Activated CD8-positive, alpha-beta memory T cell treated with anti-CD3 and anti-CD28 coated beads for 36 hours (primary cell): ENCODE data around the gene NFYB. TPM values are rescaled to one million over a fixed set of nuclear protein-coding genes. Genes with fewer than 3 reads are reported as not detected.
"Not testable (repeated sequence)": the region's sequence is repeated elsewhere in the genome, so short reads cannot be mapped to it uniquely, and the experiment has no call there.

Experiments used
- CTCF ChIA-PET: fragments of 350-600 bp; sonication (Branson Sonifier 250); formaldehyde crosslinking; loops from one replicate; lab custom pipeline; 2021; ENCODE audit warnings: antibody characterized with exemption; lab: Charles Lee
- POLR2A ChIA-PET: fragments of 350-600 bp; sonication (Branson Sonifier 250); formaldehyde crosslinking; loops from one replicate; lab custom pipeline; 2021; ENCODE audit warnings: antibody characterized with exemption; lab: Charles Lee
- total RNA-seq, 2 experiments: library from RNA; stranded (reverse); gene quantifications; one replicate each; pipeline ENCODE4 v1.2.3, GENCODE V29; 2021

The NFYB gene
- total RNA-seq = 10 to 100 TPM; 26.2 to 29.6 TPM

DNA sequence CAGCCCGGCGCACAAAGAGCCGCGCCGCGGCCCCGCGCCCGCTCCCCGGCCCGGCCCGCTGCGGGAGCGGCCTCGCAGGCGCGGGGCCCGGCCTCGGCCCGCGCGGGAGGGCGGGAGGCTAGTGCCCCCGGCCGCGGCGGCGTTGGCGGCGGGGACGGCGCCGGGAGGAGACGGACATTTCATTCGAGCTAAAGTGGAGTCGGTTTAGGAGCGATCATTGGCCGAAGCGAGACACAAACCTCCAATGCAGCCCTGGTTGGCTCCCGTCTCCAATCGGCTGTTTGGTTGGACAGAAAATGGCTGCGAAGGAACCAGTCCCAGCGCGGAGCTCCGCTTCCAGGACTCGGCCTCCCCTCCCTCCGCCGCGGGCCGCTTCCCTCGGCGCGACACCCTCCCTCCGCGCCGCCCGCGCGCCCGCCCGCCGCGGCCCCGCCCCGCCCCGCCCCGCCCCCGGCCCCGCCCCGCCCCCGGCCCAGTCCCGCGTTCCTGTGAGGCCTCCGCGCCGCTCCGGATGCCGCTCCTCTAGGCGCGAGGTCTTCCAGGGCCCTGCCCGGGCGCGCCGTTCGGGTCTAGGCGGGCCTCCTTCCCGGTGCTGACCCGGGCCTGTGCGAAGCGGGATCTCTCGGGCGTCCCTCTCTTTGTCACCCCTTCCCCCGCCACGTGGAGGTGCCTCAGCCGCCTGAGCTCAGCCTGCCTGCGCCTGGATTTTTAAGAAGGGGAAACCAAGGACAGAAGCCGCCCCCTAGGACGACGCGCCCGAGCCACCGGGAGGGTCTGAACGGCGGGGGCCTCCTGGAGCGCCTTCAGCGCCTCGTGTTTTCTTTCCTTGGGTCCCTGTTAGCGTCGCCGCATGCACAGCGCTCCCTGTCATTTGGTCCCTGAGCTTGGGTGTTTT lies at the start of gene NFYB:
TSS of gene NFYB (minus strand) at position 309 of the 895 bp plus-strand sequence. CDS start 2,757 bp downstream, outside the sequence.
- ChIA-PET POLR2A (interaction anchor here (0.5 to 2.2 kb wide), 10 partner anchors 41 to 298 kb away, joined by 3 to 18 read pairs (median 5); partner anchors contain the start of genes EID3, HCFC2, HSP90B1 and NT5DC3), CTCF (interaction anchor here (1.0 to 1.6 kb wide), 3 partner anchors 10 to 209 kb away, joined by 3 to 4 read pairs (median 3); partner anchors contain the start of gene HCFC2)

DNA sequence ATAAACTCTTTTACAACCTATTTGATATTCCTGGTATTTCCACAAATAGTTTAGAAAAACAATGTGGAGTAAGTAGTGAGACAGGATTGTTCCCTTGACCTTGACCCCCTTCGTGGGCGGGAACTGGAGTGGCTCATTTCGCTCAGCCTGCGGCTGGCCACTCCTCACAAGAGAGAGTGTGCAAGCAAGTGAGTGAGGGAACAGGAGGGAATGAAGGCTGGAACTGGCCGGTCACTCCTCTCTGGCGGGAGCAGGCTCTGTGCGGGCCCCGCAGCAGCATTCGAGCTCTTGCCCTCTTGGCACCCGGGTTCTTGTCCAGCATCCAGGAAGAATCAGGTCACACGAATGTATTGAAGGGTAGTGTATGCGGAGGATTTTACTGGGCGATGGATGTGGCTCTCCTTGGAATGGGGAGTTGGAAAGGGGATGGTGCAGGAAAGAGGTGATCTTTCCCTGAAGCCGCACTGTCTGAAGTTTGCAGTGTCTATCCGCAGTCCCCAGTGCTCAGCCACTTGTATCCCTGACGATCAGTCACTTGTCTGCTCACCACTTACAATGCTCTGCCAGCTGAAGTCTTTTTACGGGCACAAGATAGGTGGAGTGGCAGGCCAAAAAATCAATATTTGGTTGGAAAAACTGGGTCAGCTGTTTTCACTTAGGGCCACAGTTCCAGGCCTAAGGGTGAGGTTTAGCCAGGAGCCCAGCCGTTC lies 49.6 kb upstream of the NFYB start:
- CTCF ChIA-PET = no interaction called here
- POLR2A ChIA-PET = interaction anchor here (0.7 kb wide), 1 partner anchor 49 kb away, joined by 5 read pairs; no protein-coding TSS in a partner anchor

GRCh38 chr12:104183443-104183842 lies 45.4 kb upstream of the NFYB start:
- CTCF ChIA-PET = no interaction called here
- POLR2A ChIA-PET = no interaction called here

- ChIA-PET POLR2A (no interaction called here), CTCF (no interaction called here)
Measured at GRCh38 chr12:104182621-104183378, 44.8 kb upstream of the NFYB start.

DNA sequence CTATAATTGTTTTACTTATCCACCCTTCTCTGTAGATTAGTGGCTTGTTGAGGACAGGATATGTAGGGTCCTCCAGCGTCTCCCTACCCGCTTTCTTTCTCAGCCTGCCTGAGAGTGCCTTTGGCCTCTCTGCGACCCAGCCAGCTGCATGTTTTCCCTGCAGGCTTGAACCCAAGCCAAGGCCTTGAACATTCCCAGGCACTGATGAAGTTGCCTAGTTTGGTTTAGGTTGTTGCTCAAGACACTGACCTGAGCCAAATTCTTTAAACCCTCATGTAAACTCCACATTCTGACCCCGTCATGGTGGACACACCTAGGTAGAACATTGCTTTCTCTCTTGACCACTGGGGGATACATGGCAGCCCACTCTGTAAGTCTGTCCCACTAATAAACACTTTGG lies 44.1 kb upstream of the NFYB start:
- POLR2A ChIA-PET = no interaction called here
- CTCF ChIA-PET = interaction anchor here (0.7 kb wide), 1 partner anchor 553 kb away, joined by 3 read pairs; no protein-coding TSS in a partner anchor

DNA sequence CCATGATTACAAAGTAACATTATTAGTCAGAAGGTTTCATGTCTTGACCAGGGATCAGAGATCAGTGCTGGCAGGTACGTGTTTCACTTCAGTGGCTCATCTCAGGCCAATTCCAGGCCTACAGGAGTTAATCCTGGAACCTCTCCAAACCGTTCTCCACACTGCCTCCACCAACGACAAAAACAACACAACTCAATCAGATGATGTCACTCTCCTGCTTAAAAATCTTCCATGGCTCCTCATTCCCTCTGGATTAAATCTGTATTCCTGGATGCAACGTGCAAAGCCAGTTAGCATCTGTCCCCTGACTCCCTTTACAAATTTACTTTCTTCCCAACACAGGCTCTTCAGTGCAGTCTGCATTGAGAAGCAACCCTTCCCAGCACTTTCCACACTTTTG lies 43.3 kb upstream of the NFYB start:
- CTCF ChIA-PET = no interaction called here

DNA sequence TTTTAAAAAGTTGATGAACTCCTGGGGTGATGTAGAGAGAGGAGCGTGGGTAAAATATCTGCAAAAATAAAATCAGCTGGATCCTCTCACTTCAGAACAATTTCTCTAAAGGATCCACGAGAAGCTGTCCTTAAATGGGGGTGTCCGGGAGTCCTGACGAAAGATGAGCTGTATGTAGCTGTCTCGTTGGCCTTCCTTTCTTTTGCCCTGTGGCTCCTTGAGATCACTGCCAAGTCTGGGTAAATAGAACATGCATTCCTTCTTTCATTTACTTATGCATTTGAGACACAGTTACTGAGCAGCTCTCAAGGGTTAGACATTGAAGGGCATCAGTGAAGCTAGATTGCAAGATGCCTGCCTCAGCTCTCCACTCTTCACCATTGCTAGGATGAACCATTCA lies 42.4 kb upstream of the NFYB start:
- CTCF ChIA-PET = no interaction called here
- POLR2A ChIA-PET = no interaction called here

More for the DNA sequence above, 43.3 kb upstream of the NFYB start:
- POLR2A ChIA-PET = no interaction called here

GRCh38 chr12:104177663-104178501 lies 39.9 kb upstream of the NFYB start:
- CTCF ChIA-PET = interaction anchor here (0.6 kb wide), 1 partner anchor 756 kb away, joined by 3 read pairs; no protein-coding TSS in a partner anchor
- POLR2A ChIA-PET = no interaction called here

DNA sequence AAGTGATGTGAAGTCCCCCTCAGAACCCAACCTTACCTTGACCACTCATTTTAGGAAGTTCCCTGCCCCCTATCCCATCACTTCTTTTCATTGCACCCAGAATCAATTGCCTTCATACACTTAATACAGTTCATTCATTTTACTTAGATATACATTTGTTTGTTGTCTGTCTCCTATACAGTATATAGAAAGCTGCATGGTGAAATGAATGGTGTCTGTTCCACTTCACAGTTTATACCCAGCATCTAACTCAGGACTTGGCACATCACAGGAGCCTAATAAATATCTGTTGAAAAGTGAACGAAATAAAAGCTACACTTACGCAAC lies 39.3 kb upstream of the NFYB start:
- CTCF ChIA-PET = interaction anchor here (0.6 kb wide), 1 partner anchor 757 kb away, joined by 3 read pairs; no protein-coding TSS in a partner anchor
- POLR2A ChIA-PET = no interaction called here

DNA sequence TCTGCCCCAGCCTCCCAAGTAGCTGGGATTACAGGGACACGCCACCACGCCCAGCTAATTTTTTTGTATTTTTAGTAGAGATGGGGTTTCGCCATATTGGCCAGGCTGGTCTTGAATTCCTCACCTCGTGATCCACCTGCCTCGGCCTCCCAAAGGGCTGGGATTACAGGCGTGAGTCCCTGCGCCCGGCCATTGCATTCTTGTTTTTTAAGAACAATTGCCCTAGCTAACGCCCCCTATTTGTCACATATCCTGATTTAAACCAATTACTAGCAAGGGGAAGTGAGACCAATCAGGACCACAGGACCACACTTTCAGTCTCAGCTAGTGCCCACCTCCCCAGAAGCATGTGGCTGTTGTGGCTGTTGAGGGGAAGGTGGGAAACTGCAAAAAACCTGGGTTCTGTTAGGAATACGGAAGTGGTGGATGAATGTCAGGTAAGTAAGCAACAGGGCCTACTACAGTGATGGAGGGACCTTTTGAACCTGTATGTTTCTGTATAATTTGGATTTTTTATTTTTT lies 37.8 kb upstream of the NFYB start:
- POLR2A ChIA-PET = no interaction called here
- CTCF ChIA-PET = interaction anchor here (1.2 kb wide), 1 partner anchor 24 kb away, joined by 3 read pairs; no protein-coding TSS in a partner anchor

- CTCF ChIA-PET = not testable (repeated sequence)
Measured at GRCh38 chr12:104173804-104174203, 35.8 kb upstream of the NFYB start.

GRCh38 chr12:104172570-104172947 lies 34.5 kb upstream of the NFYB start:
- ChIA-PET CTCF (no interaction called here), POLR2A (no interaction called here)

More at GRCh38 chr12:104173804-104174203, 35.8 kb upstream of the NFYB start:
- POLR2A ChIA-PET = not testable (repeated sequence)

DNA sequence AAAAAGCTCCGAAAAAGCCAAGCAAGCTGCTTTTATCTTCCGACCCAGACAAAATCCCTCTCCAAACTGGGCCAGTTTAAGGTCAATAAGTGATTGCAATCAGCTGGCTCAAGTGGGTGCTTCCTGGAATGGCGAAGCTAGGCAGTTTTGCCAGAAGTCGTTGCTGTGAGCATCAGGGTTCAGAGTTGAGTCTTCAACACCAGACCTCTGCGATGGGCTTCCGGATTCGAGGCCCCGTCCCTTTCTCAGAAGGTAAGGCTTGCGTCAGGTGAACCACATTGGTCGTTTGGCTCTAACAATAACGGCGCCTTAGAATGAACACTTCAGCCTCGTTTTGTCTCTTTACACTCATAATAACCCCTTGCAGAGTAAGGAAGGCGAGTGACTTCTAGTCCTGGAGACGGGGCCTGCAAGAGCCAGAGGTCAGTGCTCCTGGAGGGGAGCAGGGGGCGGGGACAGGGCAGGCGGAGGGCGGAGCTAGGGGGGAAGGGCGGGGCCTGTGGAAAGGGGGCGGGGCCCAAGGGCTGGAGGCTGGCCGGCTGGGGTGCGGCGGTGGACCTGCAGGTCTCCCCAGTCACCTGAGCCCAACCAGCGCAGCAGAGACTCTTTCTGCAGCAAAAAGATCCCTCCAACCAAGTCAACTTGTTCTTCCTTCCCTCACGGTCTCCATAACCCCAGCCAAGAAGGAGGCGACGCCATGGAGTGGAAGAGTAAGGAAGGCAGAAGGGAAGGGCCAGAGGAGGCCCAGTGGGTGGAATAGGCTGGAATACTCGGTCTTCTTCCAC lies 34.0 kb upstream of the NFYB start:
- ChIA-PET POLR2A (no interaction called here), CTCF (no interaction called here)

DNA sequence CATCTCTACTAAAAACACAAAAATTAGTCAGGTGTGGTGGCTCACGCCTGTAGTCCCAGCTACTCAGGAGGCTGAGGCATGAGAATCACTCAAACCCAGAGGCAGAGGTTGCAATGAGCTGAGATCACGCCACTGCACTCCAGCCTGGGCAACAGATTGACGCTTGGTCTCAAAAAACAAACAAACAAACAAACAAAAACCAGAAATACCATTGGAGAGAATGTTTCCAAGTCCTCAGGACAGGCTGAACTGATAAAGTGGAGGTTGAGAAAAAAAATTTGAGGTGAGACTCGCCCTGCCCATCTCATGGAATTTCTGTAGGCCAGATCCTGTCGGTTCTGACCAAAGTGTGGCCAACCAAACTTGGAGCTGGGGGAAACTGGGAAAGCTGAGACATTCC lies 30.6 kb upstream of the NFYB start:
- ChIA-PET POLR2A (no interaction called here), CTCF (no interaction called here)

- POLR2A ChIA-PET = no interaction called here
- CTCF ChIA-PET = no interaction called here
Measured at GRCh38 chr12:104167519-104168458, 29.8 kb upstream of the NFYB start.

DNA sequence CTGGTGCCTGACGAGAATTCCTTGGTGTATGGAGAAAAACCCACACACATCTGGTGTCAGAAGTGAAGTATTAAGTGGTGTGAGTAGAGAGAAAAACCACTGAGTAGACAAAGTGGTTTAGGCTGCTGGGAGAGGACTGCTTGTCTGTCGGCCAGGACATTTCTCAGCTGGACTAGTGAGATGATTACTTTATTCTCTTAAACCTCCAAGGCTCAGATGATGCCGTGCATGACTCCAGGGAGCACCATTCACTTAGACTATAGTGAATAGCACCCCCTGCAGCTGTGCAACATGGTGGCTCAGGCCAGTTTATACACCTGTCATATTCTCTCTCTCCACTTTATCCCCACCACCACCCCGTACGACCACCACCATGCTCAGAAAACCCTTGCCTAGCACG lies 28.5 kb upstream of the NFYB start:
- POLR2A ChIA-PET = no interaction called here
- CTCF ChIA-PET = no interaction called here

DNA sequence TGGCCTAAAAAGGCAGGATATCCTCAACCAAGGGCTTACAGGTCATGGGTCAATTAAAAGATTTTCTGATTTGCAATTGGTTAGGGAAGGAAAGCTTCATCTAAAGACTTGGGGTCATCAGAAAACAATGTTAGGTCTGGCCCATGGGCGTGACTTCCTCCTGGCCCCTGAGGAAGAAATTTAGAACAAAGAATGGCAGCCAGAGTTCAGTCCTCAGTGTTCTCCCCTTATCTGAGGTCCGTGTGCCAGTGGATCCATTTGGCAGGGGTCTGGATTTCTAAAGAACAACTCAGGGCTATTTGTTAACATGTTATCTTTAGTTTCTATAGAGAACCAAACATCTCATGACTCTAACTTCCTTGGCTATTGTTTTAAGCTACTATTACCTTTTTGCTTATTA lies 27.8 kb upstream of the NFYB start:
- POLR2A ChIA-PET = no interaction called here
- CTCF ChIA-PET = no interaction called here
